Hepatocyte (in vitro differentiated cells): ENCODE results near the gene DPPA5.

ENCODE experiments used
- CTCF ChIP-seq: fragments of 200-600 bp; sonication (generic); IDR thresholded peaks from 2 replicates; pipeline ENCODE4 v1.5.1; 2016; ENCODE audit warnings: antibody characterized with exemption, mild to moderate bottlenecking; ENCODE audit not compliant: poor library complexity
- EZH2 ChIP-seq: fragments of 200-600 bp; sonication (generic); IDR thresholded peaks from 2 replicates; pipeline ENCODE4 v1.6.1; 2016; ENCODE audit warnings: antibody characterized with exemption, mild to moderate bottlenecking, borderline replicate concordance
- EZH2phosphoT487 ChIP-seq: fragments of 200-600 bp; sonication (generic); IDR thresholded peaks from one replicate; pipeline ENCODE4 v1.6.1; 2018; ENCODE audit warnings: antibody characterized with exemption, mild to moderate bottlenecking, low read depth, moderate library complexity; ENCODE audit not compliant: unreplicated experiment, severe bottlenecking

- TF ChIP-seq CTCF: no peak
- TF ChIP-seq EZH2phosphoT487: no peak
- no peak for TF ChIP-seq EZH2
Measured at GRCh38 chr6:73369563-73369962, 15.5 kb upstream of the DPPA5 start, which contains the start of gene OOEP.
